Endothelial cell of umbilical vein (primary cell): ENCODE results near the gene KCNS3. TPM values are rescaled to one million over a fixed set of nuclear protein-coding genes. Genes with fewer than 3 reads are reported as not detected.

Experiments
- BruUV-seq: library from RNA; stranded (reverse); fragments of 400-500 nt; replicated peaks from 2 replicates; lab custom pipeline; 2021; lab: Mats Ljungman, UMichigan
- CTCF ChIA-PET: fragments of 300-600, 350-600 bp; sonication (Branson Sonifier 250); formaldehyde crosslinking; loops from one replicate; lab custom pipeline; 2021; ENCODE audit warnings: antibody characterized with exemption, inconsistent platforms; lab: Charles Lee
- POLR2A ChIA-PET: fragments of 300-600, 350-600 bp; sonication (Branson Sonifier 250); formaldehyde crosslinking; loops from one replicate; lab custom pipeline; 2021; ENCODE audit warnings: antibody characterized with exemption, inconsistent platforms; lab: Charles Lee
- DNase-seq: peaks from one replicate; pipeline ENCODE4 v3.0.0-alpha.2; 2011; ENCODE audit warnings: low read depth, low spot score
- FAIRE-seq: peaks from 2 replicates; lab custom pipeline; 2011; peaks lifted over from hg19 to GRCh38; lab: Jason Lieb, UNC
- H2AFZ ChIP-seq: 2 replicates; pipeline ENCODE4 v1.6.0; 2012; ENCODE audit warnings: low read depth, low read length, control low read depth, inconsistent platforms
- H3K27ac ChIP-seq: 2 replicates; pipeline ENCODE4 v1.5.1; 2011; ENCODE audit warnings: low read depth, mild to moderate bottlenecking, control low read depth, low read length, moderate library complexity; ENCODE audit not compliant: insufficient read depth
- H3K27me3 ChIP-seq, 2 experiments: 2 replicates each; pipeline versions ENCODE4 v1.6.0 to v1.6.1; 2011; ENCODE audit warnings: low read length in 2 of 2, mixed read lengths in 1 of 2; ENCODE audit not compliant: control insufficient read depth in 2 of 2, insufficient read depth in 2 of 2
- H3K36me3 ChIP-seq, 2 experiments: 2 replicates in 1 of 2; 3 replicates in 1 of 2; pipeline ENCODE4 v1.5.1; 2011; ENCODE audit warnings: low read length in 2 of 2, mild to moderate bottlenecking in 1 of 2, moderate library complexity in 1 of 2; ENCODE audit not compliant: control insufficient read depth in 2 of 2, insufficient read depth in 2 of 2; ENCODE audit errors: extremely low read depth in 1 of 2
- H3K4me1 ChIP-seq: 3 replicates; pipeline ENCODE4 v1.5.1; 2011; ENCODE audit warnings: mild to moderate bottlenecking, low read length; ENCODE audit not compliant: control insufficient read depth, insufficient read depth; ENCODE audit errors: extremely low read depth
- H3K4me2 ChIP-seq: 2 replicates; pipeline ENCODE4 v1.6.1; 2011; ENCODE audit warnings: low read length, control low read depth, mixed read lengths; ENCODE audit not compliant: insufficient read depth
- H3K4me3 ChIP-seq, 3 experiments: fragments of 200-600 bp in 1 of 3; sonication (generic), shearing (Covaris generic) in 1 of 3; replicated peaks in 1 of 3; 2 replicates each; pipeline ENCODE4 v1.5.1; 2011 to 2016; ENCODE audit warnings: control low read depth in 3 of 3, low read length in 3 of 3, mild to moderate bottlenecking in 2 of 3, inconsistent platforms in 1 of 3, low read depth in 1 of 3, moderate library complexity in 1 of 3; ENCODE audit not compliant: insufficient read depth in 1 of 3
- H3K79me2 ChIP-seq: 2 replicates; pipeline ENCODE4 v1.6.0; 2012; ENCODE audit warnings: low read length, inconsistent platforms; ENCODE audit not compliant: control insufficient read depth, insufficient read depth
- H3K9ac ChIP-seq: replicated peaks from 2 replicates; pipeline ENCODE3; 2011; ENCODE audit warnings: low read length, control low read depth; ENCODE audit not compliant: insufficient read depth; ENCODE audit errors: extremely low read depth
- H3K9me1 ChIP-seq: replicated peaks from 3 replicates; pipeline ENCODE4 v1.6.0; 2011; ENCODE audit warnings: mild to moderate bottlenecking, low read length; ENCODE audit not compliant: control insufficient read depth, insufficient read depth; ENCODE audit errors: extremely low read depth
- H3K9me3 ChIP-seq: replicated peaks from 2 replicates; pipeline ENCODE4 v1.5.1; 2012; ENCODE audit warnings: low read length, inconsistent platforms; ENCODE audit not compliant: control insufficient read depth, insufficient read depth
- H4K20me1 ChIP-seq: replicated peaks from 2 replicates; pipeline ENCODE3; 2011; ENCODE audit warnings: mild to moderate bottlenecking, low read length; ENCODE audit not compliant: control insufficient read depth, insufficient read depth; ENCODE audit errors: extremely low read depth
- EZH2 ChIP-seq: IDR thresholded peaks from 2 replicates; pipeline ENCODE4 v1.6.1; 2012; ENCODE audit warnings: borderline replicate concordance, low read depth, mild to moderate bottlenecking, moderate library complexity, low read length, inconsistent platforms; ENCODE audit not compliant: severe bottlenecking
- FOS ChIP-seq: IDR thresholded peaks from 2 replicates; pipeline ENCODE4 v1.6.1; 2011; ENCODE audit warnings: mild to moderate bottlenecking, low read length, moderate library complexity, borderline replicate concordance; ENCODE audit not compliant: insufficient read depth
- GATA2 ChIP-seq: IDR thresholded peaks from 2 replicates; pipeline ENCODE4 v1.7.0; 2011; ENCODE audit warnings: low read depth, mild to moderate bottlenecking, moderate library complexity, mixed read lengths, low read length; ENCODE audit not compliant: insufficient read length, insufficient read depth
- JUN ChIP-seq: IDR thresholded peaks from 2 replicates; pipeline ENCODE4 v1.6.1; 2011; ENCODE audit warnings: borderline replicate concordance, low read depth; ENCODE audit not compliant: insufficient read length, insufficient read depth
- MYC ChIP-seq: IDR thresholded peaks from one replicate; pipeline ENCODE4 v1.6.1; 2011; ENCODE audit warnings: mild to moderate bottlenecking, low read depth, low read length
- POLR2A ChIP-seq: IDR thresholded peaks from 2 replicates; pipeline ENCODE4 v1.6.1; 2012; ENCODE audit warnings: low read depth, mild to moderate bottlenecking, control low read depth, low read length
- POLR2AphosphoS5 ChIP-seq: IDR thresholded peaks from 2 replicates; pipeline ENCODE4 v1.6.1; 2012; ENCODE audit warnings: low read depth, mild to moderate bottlenecking, control low read depth, low read length, moderate library complexity; ENCODE audit not compliant: insufficient read depth
- dilution Hi-C: fragments of 300-500 bp; cut with MboI; formaldehyde crosslinking; loops from one replicate; pipeline ENCODE4 v1.15.0; 2019; ENCODE audit warnings: low sequenced_read_pairs; ENCODE audit not compliant: extremely low pct_ligation_motif_present
- intact Hi-C: fragments of 100-400 bp; cut with micrococcal nuclease; formaldehyde crosslinking; loops from one replicate; pipeline ENCODE4 v1.10.0; 2022
- polyA plus RNA-seq, 4 experiments: library from polyadenylated mRNA; depleted of rRNA in 3 of 4; stranded (reverse) in 3 of 4; unstranded in 1 of 4; fragments of >200 nt; gene quantifications; 2 replicates each; pipeline versions ENCODE4 v1.2.1 to v1.2.3, GENCODE V29; 2011 to 2012; ENCODE audit warnings: missing spikeins in 1 of 4
- total RNA-seq: library from RNA; stranded (reverse); gene quantifications from 2 replicates; pipeline ENCODE4 v1.2.3, GENCODE V29; 2021
- TF ChIP-seq, protein P1 (sequence below): IDR thresholded peaks from 2 replicates; pipeline ENCODE4 v1.6.1; 2011; ENCODE audit not compliant: insufficient read depth, insufficient read length
- TF ChIP-seq, protein P2 (sequence below), 2 donors: IDR thresholded peaks; 1 replicate in 1 of 2; 2 replicates in 1 of 2; pipeline ENCODE4 v1.5.1; 2011; ENCODE audit warnings: low read length in 2 of 2, mild to moderate bottlenecking in 2 of 2, moderate library complexity in 2 of 2, control low read depth in 1 of 2, inconsistent platforms in 1 of 2, low read depth in 1 of 2; ENCODE audit not compliant: insufficient read depth in 1 of 2; ENCODE audit errors: extremely low read depth in 1 of 2

The KCNS3 gene
- total and polyA plus RNA-seq, 2 donors (not counting 3 experiments of a cell fraction or from before 2014, with no cell fraction given): 0.75 to 2.4 TPM

DNA sequence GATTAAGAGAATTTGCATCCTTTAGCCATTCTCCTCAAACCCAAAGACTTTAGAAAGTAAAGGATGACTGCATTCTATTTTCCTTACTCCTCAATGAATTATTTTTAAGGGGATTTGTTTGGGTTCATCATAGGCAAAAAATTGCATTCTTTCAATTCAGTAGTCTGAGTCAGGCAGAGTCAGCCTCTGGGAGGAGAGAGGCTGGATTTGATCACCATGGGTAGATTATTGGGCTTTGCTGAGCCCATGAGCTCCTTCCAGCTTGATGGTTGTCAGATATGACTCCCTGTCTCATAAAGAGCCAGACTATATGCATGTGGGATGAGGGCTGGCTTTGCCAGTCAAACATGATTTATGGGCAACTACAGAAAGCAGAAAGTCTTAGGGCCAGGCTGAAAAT lies 101.2 kb downstream of the KCNS3 start:
- FAIRE-seq: no peak
- CTCF ChIA-PET: no interaction called here
- Histone ChIP-seq H3K9me3 (no peaks in the 10 kb centered on the region), H3K4me1 (no peaks in the 10 kb centered on the region), H3K27ac (no peak overlapping the region), H4K20me1 (no peaks in the 10 kb centered on the region), H3K36me3 (no peaks in the 10 kb centered on the region), H3K79me2 (no peaks in the 10 kb centered on the region), H3K9ac (no peak overlapping the region), H3K4me2 (no peak overlapping the region), H3K9me1 (no peaks in the 10 kb centered on the region), H2AFZ (no peak overlapping the region), H3K27me3 (no peaks in the 10 kb centered on the region), H3K4me3 (no peak overlapping the region)
- dilution Hi-C loops: no loop called here
- DNase-seq: no peak
- TF ChIP-seq FOS: no peak
- TF ChIP-seq, protein P1, sequence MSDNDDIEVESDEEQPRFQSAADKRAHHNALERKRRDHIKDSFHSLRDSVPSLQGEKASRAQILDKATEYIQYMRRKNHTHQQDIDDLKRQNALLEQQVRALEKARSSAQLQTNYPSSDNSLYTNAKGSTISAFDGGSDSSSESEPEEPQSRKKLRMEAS: no peak
- no peak for TF ChIP-seq EZH2
- no peak for TF ChIP-seq MYC
- TF ChIP-seq, protein P2, sequence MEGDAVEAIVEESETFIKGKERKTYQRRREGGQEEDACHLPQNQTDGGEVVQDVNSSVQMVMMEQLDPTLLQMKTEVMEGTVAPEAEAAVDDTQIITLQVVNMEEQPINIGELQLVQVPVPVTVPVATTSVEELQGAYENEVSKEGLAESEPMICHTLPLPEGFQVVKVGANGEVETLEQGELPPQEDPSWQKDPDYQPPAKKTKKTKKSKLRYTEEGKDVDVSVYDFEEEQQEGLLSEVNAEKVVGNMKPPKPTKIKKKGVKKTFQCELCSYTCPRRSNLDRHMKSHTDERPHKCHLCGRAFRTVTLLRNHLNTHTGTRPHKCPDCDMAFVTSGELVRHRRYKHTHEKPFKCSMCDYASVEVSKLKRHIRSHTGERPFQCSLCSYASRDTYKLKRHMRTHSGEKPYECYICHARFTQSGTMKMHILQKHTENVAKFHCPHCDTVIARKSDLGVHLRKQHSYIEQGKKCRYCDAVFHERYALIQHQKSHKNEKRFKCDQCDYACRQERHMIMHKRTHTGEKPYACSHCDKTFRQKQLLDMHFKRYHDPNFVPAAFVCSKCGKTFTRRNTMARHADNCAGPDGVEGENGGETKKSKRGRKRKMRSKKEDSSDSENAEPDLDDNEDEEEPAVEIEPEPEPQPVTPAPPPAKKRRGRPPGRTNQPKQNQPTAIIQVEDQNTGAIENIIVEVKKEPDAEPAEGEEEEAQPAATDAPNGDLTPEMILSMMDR (IDR thresholded peaks at IDR 0.05; ENCODE audit: extremely low read depth in 1 of 2, insufficient read depth in 1 of 2, low read depth in 1 of 2, low read length in 2 of 2): no peak
- no peak for TF ChIP-seq POLR2A
- TF ChIP-seq GATA2: no peak
- no peak for TF ChIP-seq JUN
- TF ChIP-seq POLR2AphosphoS5: no peak
- intact Hi-C loops: no loop called here
- POLR2A ChIA-PET: no interaction called here
- no TSS peak for BruUV-seq
